ENCODE results near the gene CNTN1.

DNA sequence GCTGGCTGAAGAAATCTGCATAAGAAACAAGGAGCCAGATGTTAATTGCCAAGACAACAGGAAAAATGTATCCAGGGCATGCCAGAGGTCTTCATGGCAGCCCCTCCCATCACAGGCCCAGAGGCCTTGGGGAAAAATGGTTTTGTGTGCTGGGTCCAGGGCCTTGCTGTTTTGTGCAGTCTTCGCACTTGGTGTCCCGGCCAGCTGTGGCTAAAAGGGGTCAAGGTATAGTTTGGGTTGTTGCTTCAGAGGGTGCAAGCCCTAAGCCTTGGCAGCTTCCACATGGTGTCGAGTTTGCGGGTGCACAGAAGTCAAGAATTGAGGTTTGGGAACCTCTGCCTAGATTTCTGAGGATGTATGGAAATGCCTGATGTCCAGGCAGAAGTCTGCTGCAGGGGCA lies 29.9 kb upstream of the CNTN1 start:
- TF ChIP-seq, protein P1, sequence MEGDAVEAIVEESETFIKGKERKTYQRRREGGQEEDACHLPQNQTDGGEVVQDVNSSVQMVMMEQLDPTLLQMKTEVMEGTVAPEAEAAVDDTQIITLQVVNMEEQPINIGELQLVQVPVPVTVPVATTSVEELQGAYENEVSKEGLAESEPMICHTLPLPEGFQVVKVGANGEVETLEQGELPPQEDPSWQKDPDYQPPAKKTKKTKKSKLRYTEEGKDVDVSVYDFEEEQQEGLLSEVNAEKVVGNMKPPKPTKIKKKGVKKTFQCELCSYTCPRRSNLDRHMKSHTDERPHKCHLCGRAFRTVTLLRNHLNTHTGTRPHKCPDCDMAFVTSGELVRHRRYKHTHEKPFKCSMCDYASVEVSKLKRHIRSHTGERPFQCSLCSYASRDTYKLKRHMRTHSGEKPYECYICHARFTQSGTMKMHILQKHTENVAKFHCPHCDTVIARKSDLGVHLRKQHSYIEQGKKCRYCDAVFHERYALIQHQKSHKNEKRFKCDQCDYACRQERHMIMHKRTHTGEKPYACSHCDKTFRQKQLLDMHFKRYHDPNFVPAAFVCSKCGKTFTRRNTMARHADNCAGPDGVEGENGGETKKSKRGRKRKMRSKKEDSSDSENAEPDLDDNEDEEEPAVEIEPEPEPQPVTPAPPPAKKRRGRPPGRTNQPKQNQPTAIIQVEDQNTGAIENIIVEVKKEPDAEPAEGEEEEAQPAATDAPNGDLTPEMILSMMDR (IDR thresholded peaks at IDR 0.05), result no peak
- no peak for TF ChIP-seq EP300 (IDR thresholded peaks at IDR 0.05)
- no peak for TF ChIP-seq POLR2AphosphoS5 (IDR thresholded peaks at IDR 0.05)
- TF ChIP-seq POLR2A (IDR thresholded peaks at IDR 0.05), result no peak
